Parathyroid adenoma (tissue), 2 donors: ENCODE data around the gene ZNF678.
"Not testable (repeated sequence)": the region's sequence is repeated elsewhere in the genome, so short reads cannot be mapped to it uniquely, and the experiment has no call there.

Experiments used
- H2AFZ ChIP-seq: fragments of 300-600 bp; sonication (generic); one replicate; pipeline ENCODE4 v1.7.0; 2017; ENCODE audit warnings: antibody characterized with exemption, mild to moderate bottlenecking
- H3K27ac ChIP-seq: fragments of 300-600 bp; sonication (generic); one replicate; pipeline ENCODE4 v1.7.0; 2017
- H3K27me3 ChIP-seq: fragments of 300-600 bp; sonication (generic); one replicate; pipeline ENCODE4 v1.7.0; 2017; ENCODE audit warnings: low read length; ENCODE audit not compliant: control insufficient read depth, insufficient read depth
- H3K36me3 ChIP-seq: fragments of 300-600 bp; sonication (generic); one replicate; pipeline ENCODE4 v1.7.0; 2017; ENCODE audit warnings: low read length; ENCODE audit not compliant: control insufficient read depth, insufficient read depth
- H3K4me1 ChIP-seq: fragments of 300-600 bp; sonication (generic); one replicate; pipeline ENCODE4 v1.7.0; 2017; ENCODE audit warnings: control low read depth
- H3K4me2 ChIP-seq: fragments of 300-600 bp; sonication (generic); one replicate; pipeline ENCODE4 v1.7.0; 2017; ENCODE audit warnings: low read length
- H3K4me3 ChIP-seq: fragments of 300-600 bp; sonication (generic); one replicate; pipeline ENCODE4 v1.7.0; 2017; ENCODE audit warnings: low read depth, low read length
- H3K79me2 ChIP-seq: fragments of 300-600 bp; sonication (generic); one replicate; pipeline ENCODE4 v1.7.0; 2017; ENCODE audit warnings: control low read depth
- H3K9ac ChIP-seq: fragments of 300-600 bp; sonication (generic); one replicate; pipeline ENCODE4 v1.7.0; 2017; ENCODE audit warnings: mild to moderate bottlenecking
- H3K9me3 ChIP-seq: fragments of 300-600 bp; sonication (generic); one replicate; pipeline ENCODE4 v1.7.0; 2017; ENCODE audit warnings: low read length; ENCODE audit not compliant: control insufficient read depth
- TF ChIP-seq, protein P1 (sequence below): fragments of 300-600 bp; sonication (generic); IDR thresholded peaks from one replicate; pipeline ENCODE4 v1.7.0; 2017; ENCODE audit warnings: antibody characterized with exemption, mild to moderate bottlenecking
- donor health status: primary hyperparathyroidism.

Gene ZNF678

DNA sequence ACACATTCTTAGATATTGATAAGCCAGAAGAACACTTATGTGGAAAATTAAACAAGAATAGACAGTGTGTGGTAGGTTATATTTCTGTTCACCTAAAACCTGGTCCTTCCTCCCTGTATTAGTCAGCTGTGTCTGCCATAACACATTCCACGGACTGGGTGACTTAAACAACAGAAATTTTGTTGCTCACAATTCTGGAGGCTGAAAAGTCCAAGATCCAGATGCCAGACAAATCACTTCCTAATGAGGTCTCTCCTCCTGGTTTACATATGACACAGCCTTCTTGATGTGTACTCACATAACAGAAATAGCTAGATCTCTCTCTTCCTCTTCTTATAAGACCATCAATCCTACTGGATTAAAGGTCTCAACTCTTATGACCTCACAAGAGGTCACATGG lies 146.1 kb downstream of the ZNF678 start:
- H3K27me3 ChIP-seq: no peaks in the 10 kb centered on the region
- H3K4me3 ChIP-seq: no peak overlapping the region
- H3K79me2 ChIP-seq: no peaks in the 10 kb centered on the region
- H3K36me3 ChIP-seq: no peaks in the 10 kb centered on the region
- no peak overlapping the region for H3K27ac ChIP-seq
- H3K4me1 ChIP-seq: no peaks in the 10 kb centered on the region
- TF ChIP-seq, protein P1, sequence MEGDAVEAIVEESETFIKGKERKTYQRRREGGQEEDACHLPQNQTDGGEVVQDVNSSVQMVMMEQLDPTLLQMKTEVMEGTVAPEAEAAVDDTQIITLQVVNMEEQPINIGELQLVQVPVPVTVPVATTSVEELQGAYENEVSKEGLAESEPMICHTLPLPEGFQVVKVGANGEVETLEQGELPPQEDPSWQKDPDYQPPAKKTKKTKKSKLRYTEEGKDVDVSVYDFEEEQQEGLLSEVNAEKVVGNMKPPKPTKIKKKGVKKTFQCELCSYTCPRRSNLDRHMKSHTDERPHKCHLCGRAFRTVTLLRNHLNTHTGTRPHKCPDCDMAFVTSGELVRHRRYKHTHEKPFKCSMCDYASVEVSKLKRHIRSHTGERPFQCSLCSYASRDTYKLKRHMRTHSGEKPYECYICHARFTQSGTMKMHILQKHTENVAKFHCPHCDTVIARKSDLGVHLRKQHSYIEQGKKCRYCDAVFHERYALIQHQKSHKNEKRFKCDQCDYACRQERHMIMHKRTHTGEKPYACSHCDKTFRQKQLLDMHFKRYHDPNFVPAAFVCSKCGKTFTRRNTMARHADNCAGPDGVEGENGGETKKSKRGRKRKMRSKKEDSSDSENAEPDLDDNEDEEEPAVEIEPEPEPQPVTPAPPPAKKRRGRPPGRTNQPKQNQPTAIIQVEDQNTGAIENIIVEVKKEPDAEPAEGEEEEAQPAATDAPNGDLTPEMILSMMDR: no peak
- H2AFZ ChIP-seq: no peak overlapping the region
- no peaks in the 10 kb centered on the region for H3K9me3 ChIP-seq
- no peak overlapping the region for H3K4me2 ChIP-seq
- H3K9ac ChIP-seq: no peak overlapping the region

DNA sequence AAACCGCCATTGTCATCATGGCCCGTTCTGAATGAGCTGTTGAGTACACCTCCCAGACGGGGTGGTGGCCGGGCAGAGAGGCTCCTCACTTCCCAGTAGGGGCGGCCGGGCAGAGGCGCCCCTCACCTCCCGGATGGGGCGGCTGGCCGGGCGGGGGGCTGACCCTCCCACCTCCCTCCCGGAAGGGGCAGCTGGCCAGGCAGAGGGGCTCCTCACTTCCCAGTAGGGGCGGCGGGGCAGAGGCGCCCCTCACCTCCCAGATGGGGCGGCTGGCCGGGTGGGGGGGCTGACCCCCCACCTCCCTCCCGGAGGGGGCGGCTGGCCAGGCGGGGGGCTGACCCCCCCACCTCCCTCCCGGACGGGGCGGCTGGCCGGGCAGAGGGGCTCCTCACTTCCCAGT lies 147.1 kb downstream of the ZNF678 start:
- H3K9ac ChIP-seq, H3K27me3 ChIP-seq, H2AFZ ChIP-seq, H3K4me2 ChIP-seq, H3K4me1 ChIP-seq, H3K9me3 ChIP-seq, H3K36me3 ChIP-seq, H3K27ac ChIP-seq, H3K4me3 ChIP-seq, H3K79me2 ChIP-seq: not testable (repeated sequence)

DNA sequence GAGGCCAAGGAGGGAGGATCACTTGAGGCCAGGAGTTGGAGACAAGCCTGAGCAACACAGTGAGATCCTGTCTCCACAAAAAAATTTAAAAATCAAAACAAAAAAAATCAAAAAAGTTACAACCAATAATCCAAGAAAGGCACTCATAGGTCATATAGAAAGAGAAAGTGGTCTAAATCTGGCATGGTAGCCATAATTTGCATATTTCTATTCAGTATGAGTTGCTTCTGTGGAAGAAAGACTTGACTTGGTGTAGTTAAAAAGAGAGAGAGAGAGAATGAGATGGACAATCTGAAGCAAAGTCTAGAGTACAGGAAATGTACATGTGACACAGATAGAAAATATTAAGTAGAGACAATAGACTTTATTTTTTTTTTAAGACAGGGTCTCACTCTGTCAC lies 149.3 kb downstream of the ZNF678 start:
- no peaks in the 10 kb centered on the region for H3K27me3 ChIP-seq
- TF ChIP-seq, protein P1: no peak

DNA sequence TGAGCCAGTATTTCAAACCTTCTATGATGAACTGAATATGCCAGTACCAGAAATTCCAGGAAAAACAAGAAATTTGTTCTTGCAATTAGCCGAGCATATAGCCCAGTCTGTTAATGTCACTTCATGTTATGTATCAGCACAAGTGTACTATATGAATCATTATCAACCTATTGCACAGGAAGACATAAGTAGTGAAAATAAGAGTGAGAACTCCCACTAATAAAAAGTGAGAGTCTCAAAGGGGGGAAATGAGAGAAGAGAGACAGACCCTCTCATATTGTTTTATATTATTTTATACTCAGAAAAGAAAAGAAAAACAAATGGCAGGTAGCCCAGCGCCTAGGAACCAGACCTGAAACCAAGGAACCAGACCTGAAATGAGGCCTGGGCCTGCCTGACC lies 155.6 kb downstream of the ZNF678 start:
- H3K79me2 ChIP-seq: no peaks in the 10 kb centered on the region
- TF ChIP-seq, protein P1: no peak
- H3K27me3 ChIP-seq: no peaks in the 10 kb centered on the region
- no peaks in the 10 kb centered on the region for H3K9me3 ChIP-seq
- no peak overlapping the region for H2AFZ ChIP-seq
- H3K4me2 ChIP-seq: no peak overlapping the region
- no peak overlapping the region for H3K27ac ChIP-seq
- H3K4me1 ChIP-seq: no peaks in the 10 kb centered on the region
- no peak overlapping the region for H3K9ac ChIP-seq
- H3K4me3 ChIP-seq: no peak overlapping the region
- H3K36me3 ChIP-seq: no peaks in the 10 kb centered on the region

More for the DNA sequence above, 149.3 kb downstream of the ZNF678 start:
- H3K27ac ChIP-seq: no peak overlapping the region
- no peak overlapping the region for H3K4me2 ChIP-seq
- H3K4me1 ChIP-seq: no peaks in the 10 kb centered on the region
- H3K9ac ChIP-seq: no peak overlapping the region
- no peaks in the 10 kb centered on the region for H3K36me3 ChIP-seq
- no peak overlapping the region for H2AFZ ChIP-seq
- no peaks in the 10 kb centered on the region for H3K79me2 ChIP-seq
- H3K4me3 ChIP-seq: no peak overlapping the region
- H3K9me3 ChIP-seq: no peaks in the 10 kb centered on the region

DNA sequence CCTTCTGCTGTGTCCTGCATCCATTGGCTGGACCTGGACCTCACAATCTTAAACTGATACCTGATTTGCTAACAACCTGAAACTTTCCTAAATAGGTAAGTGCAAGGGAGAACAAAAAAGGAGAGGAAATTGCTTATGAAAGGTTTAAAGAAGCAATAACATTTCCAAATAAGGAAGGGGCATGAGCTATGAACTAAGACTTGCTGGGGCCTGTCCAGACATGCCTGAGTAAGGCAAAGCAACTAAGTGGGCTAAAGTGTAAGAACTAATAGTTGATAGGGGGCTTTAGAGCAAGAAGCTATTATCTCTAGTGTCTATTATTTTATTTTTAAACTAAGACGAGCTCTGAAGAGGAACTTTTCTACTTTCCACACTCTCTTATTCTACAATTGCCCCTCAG lies 160.1 kb downstream of the ZNF678 start:
- Histone ChIP-seq H3K4me3 (no peak overlapping the region), H3K27me3 (no peaks in the 10 kb centered on the region), H3K9ac (no peak overlapping the region), H3K79me2 (no peaks in the 10 kb centered on the region), H3K4me2 (no peak overlapping the region), H2AFZ (no peak overlapping the region), H3K36me3 (no peaks in the 10 kb centered on the region), H3K27ac (no peak overlapping the region), H3K4me1 (no peaks in the 10 kb centered on the region), H3K9me3 (no peaks in the 10 kb centered on the region)
- TF ChIP-seq, protein P1: no peak
